ENCODE results near the gene GRM4. TPM values are rescaled to one million over a fixed set of nuclear protein-coding genes. Genes with fewer than 3 reads are reported as not detected.

GRM4 gene
- total RNA-seq, 6 experiments from 2014 or later: not detected

- Histone ChIP-seq H3K4me3 (no peak overlapping the region), H3K9me3 (no peaks in the 10 kb centered on the region), H3K27ac (no peak overlapping the region), H3K36me3 (no peaks in the 10 kb centered on the region), H3K4me1 (no peaks in the 10 kb centered on the region), H3K27me3 (no peaks in the 10 kb centered on the region)
- DNase-seq (no peak), ATAC-seq (no peak)
- TF ChIP-seq, protein P1, sequence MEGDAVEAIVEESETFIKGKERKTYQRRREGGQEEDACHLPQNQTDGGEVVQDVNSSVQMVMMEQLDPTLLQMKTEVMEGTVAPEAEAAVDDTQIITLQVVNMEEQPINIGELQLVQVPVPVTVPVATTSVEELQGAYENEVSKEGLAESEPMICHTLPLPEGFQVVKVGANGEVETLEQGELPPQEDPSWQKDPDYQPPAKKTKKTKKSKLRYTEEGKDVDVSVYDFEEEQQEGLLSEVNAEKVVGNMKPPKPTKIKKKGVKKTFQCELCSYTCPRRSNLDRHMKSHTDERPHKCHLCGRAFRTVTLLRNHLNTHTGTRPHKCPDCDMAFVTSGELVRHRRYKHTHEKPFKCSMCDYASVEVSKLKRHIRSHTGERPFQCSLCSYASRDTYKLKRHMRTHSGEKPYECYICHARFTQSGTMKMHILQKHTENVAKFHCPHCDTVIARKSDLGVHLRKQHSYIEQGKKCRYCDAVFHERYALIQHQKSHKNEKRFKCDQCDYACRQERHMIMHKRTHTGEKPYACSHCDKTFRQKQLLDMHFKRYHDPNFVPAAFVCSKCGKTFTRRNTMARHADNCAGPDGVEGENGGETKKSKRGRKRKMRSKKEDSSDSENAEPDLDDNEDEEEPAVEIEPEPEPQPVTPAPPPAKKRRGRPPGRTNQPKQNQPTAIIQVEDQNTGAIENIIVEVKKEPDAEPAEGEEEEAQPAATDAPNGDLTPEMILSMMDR (IDR thresholded peaks at IDR 0.05): no peak
- TF ChIP-seq POLR2A (IDR thresholded peaks at IDR 0.05): no peak
- 72% methylated on average over 2 of the region's 7 CpGs for WGBS (ENCODE audit: insufficient coverage, low coverage, low lambda C conversion rate, missing lambda C conversion rate)
- intact Hi-C loops (cut with DNase I): no loop called here
Measured at GRCh38 chr6:34100788-34101187, 45.1 kb downstream of the GRM4 start.

DNA sequence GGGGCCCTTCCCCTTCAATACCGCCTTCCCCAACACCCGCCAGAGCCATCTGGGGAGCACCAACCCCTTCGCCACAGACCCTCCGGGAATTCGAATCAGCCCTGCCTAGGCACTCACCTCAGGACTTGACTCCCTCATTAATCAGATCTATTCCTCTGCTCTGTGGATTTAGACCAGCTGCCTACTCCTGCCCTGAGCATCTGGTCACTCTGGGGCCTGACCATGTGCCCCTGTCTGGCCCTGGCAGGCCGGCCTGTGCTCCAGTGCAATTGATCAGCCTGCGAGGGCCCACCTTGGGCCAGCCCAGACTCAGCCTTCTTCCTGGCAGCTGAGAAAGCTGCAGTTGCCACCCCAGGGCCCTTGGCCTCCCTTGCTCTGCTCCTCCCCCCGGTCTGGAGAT, 46.0 kb downstream of the GRM4 start:
- Histone ChIP-seq H3K9me3 (no peaks in the 10 kb centered on the region), H3K27ac (no peak overlapping the region), H3K4me1 (no peaks in the 10 kb centered on the region), H3K36me3 (no peaks in the 10 kb centered on the region), H3K4me3 (no peak overlapping the region), H3K27me3 (no peaks in the 10 kb centered on the region)
- TF ChIP-seq, protein P1 (IDR thresholded peaks at IDR 0.05): no peak
- no peak for TF ChIP-seq POLR2A (IDR thresholded peaks at IDR 0.05)
- intact Hi-C loops (cut with DNase I): no loop called here
- DNase-seq (no peak), ATAC-seq (no peak)
- 67% methylated on average over 1 of the region's 8 CpGs for WGBS (ENCODE audit: insufficient coverage, low coverage, low lambda C conversion rate, missing lambda C conversion rate)

GRCh38 chr6:34098045-34098936, 47.6 kb downstream of the GRM4 start:
- WGBS (ENCODE audit: insufficient coverage, low coverage, low lambda C conversion rate, missing lambda C conversion rate): 55% methylated on average over 4 of the region's 8 CpGs
- Histone ChIP-seq H3K4me1 (no peaks in the 10 kb centered on the region), H3K4me3 (no peak overlapping the region), H3K36me3 (no peaks in the 10 kb centered on the region), H3K9me3 (no peaks in the 10 kb centered on the region), H3K27me3 (no peaks in the 10 kb centered on the region), H3K27ac (no peak overlapping the region)
- no peak for ATAC-seq
- TF ChIP-seq POLR2A (IDR thresholded peaks at IDR 0.05): no peak
- no peak for DNase-seq
- intact Hi-C loops (cut with DNase I): no loop called here

DNA sequence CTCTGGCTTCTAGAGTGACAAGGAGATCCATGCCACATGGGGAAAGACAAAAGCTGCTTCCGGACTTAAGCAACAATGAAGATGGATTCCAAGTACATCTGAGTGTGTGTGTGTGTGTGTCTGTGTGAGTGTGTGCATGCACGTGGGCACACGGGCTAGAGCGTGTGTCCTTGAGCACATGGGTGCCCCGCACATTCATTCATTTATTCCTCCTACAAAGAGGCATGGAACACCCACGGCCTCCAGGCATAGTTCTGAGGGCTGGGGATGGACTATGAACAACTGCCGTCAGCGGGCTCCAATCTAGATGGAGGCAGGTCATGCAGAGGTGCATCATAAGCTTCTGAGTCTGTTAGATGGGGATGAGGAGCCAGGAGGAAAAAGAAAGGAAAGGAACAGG, 49.1 kb downstream of the GRM4 start:
- Histone ChIP-seq H3K27ac (no peak overlapping the region), H3K27me3 (no peaks in the 10 kb centered on the region), H3K4me3 (no peak overlapping the region), H3K4me1 (no peaks in the 10 kb centered on the region), H3K9me3 (no peaks in the 10 kb centered on the region), H3K36me3 (no peaks in the 10 kb centered on the region)
- 57% methylated on average over 5 of the region's 8 CpGs for WGBS (ENCODE audit: insufficient coverage, low coverage, low lambda C conversion rate, missing lambda C conversion rate)
- ATAC-seq: no peak
- intact Hi-C loops (cut with DNase I): no loop called here
- TF ChIP-seq, protein P1 (IDR thresholded peaks at IDR 0.05): no peak
- no peak for TF ChIP-seq POLR2A (IDR thresholded peaks at IDR 0.05)
- DNase-seq: no peak

- Histone ChIP-seq H3K27me3 (no peaks in the 10 kb centered on the region), H3K4me1 (no peaks in the 10 kb centered on the region), H3K36me3 (no peaks in the 10 kb centered on the region), H3K4me3 (no peak overlapping the region), H3K27ac (no peak overlapping the region), H3K9me3 (no peaks in the 10 kb centered on the region)
- no peak for ATAC-seq
- DNase-seq: no peak
- TF ChIP-seq, protein P1 (IDR thresholded peaks at IDR 0.05): no peak
- no peak for TF ChIP-seq POLR2A (IDR thresholded peaks at IDR 0.05)
- WGBS (ENCODE audit: insufficient coverage, low coverage, low lambda C conversion rate, missing lambda C conversion rate): 24% methylated on average over 3 of the region's 5 CpGs
- intact Hi-C loops (cut with DNase I): no loop called here
Measured at GRCh38 chr6:34096193-34096592, 49.7 kb downstream of the GRM4 start.

All from right lobe of liver (tissue), 6 donors.